ENCODE data around the gene LRRC7.
"Not testable (repeated sequence)": the region's sequence is repeated elsewhere in the genome, so short reads cannot be mapped to it uniquely, and the experiment has no call there.

Gene LRRC7

DNA sequence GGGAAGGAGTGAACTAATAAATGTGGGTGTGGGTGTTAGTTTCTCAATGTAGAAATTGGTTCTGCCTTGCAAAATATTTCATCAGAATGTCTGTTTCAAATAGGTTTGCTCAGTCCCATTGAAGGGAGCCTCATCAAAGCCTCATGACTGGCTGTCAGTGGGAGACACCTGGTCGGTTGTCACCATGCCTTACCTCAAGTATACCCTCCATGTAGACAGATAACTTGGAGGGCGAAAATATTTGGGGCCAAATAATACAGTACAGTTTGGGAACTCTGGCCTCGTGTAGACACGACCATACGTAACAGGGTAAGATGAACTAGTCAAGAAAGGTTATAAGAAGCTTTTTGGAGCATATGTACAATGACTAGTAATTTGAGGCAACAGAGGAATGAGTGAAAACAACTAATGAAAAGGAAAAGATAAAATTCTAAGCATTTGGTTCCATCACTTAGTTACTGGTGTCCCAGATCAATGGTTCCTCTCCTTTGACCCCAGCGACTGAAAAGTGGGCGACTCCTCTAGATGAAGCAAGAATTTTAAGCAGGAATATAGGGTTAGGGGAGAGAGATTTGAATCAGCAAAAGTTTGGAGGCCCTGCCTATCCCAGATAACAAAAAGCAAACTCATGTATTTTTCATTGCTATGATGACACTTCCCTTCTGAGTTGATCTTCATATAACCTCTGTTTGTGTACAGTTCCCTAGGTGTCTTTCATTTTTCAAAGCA is 473.8 kb downstream of the LRRC7 start:
- no peak for DNase-seq (ENCODE audit: low read depth in 2 of 2)

DNA sequence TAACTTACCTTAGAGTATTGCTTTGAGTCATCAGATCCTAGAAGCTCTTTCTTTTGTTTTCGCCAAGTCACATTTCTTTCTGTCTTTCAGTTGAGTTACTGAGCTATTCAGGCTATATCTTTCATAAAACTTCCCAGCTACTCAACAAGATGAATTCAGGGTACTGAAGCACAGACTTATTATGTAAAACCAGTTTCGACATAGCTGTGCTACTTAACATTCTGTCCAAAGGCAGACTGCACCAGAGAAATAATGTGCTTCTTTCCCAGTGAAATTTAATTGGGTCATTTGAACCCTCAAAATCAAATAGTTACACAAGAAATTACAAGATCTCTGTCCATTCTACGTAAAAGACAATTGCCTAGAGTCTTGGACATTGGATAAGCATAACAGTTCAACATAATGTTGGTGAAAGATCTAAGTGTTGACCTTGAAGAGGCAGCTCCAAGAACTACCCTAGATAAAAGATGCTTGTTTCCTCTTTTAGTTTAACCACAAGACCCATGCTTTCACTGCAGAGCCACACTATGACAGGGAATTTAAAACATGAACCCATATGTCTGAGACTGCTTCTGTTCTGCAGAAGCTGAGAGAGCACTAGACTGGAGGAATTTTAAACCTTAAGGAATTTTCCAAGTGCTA is 474.5 kb downstream of the LRRC7 start:
- no peak for DNase-seq (ENCODE audit: low read depth in 2 of 2)

DNA sequence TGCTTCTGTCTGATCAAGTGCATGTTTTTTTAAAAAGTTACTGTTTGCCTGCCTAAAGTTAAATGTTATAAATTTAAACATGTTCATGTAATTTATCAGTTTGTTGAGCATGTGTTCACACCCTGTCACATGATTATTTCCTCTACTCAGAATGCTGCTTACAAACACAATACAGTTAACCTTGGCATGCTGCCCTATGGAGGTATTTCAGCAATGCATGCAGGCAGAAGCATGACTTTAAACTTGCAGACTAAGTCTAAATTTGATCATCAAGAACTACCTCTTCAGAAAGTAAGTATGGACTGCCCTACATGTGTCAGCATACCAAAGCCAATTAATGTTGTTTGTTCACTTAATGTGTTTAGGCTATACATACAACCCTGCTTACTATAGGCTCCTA is 476.1 kb downstream of the LRRC7 start:
- no peak for DNase-seq (ENCODE audit: low read depth in 2 of 2)

DNA sequence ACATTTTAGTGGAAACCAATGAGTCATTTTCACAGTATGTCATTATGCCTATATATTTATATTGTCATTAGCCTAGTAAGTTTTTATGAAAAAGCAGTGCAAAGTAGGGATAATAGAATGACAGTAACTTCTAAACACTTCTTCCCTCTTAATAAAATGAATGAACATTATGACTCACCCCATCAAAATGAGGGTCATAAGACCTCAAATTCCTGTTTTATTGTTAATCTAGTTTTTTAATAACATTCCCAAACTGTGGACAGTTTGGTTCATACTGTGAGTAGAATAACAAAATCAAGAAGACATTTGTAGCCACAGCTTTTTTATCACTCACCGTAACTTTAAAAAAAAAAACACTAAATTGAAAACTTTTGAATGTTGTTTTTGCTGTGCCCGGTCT is 477.1 kb downstream of the LRRC7 start:
- no peak for DNase-seq (ENCODE audit: low read depth in 2 of 2)

DNA sequence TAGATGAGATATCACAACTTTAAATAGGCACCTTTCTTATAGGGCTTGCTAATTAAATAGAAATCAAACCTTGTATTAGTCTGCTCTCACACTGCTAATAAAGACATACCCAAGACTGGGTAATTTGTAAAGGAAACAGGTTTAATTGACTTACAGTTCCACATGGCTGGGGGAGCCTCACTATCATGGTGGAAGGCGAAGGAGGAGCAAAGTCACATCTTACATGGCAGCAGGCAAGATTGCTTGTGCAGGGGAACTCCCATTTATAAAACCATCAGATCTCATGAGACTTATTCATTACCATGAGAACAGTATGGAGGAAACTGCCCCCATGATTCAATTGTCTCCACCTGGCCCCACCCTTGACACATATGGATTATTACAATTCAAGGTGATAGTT is 477.9 kb downstream of the LRRC7 start:
- not testable (repeated sequence) for DNase-seq (ENCODE audit: low read depth in 2 of 2)

DNA sequence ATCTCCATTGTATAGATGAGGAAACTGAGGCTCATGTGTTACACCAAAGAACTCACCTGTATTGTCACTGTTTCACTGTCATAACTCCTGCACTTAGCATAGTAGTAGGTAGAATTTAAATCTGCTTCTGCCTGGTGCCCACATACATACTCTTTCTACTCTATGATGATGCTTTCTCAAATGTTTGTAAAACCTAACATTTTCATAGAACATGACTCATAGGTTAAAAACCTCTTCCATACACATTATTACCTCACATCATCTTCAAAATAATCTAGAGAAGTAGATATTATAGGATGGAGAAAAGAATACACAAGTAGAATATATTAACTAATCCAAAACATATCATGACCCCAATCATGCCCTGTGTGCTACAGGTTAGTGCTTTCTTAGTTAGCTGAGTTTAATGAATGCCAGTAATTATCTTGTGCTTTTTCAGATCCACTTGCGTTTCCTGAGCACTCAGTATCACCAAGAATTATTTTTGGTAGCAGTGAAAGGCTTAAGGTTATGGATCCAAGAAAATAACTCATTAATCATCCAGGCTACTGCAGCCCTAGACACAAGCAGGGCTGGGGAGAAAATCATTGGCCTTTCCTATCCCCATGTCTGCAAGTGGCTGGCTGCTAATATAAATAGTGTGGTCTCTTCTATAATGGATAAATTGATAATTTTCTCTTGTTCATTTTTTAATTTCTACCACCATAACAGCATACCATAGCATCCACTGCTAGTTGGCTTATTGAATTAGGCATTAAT is 480.8 kb downstream of the LRRC7 start:
- no peak for DNase-seq (ENCODE audit: low read depth in 2 of 2)

DNA sequence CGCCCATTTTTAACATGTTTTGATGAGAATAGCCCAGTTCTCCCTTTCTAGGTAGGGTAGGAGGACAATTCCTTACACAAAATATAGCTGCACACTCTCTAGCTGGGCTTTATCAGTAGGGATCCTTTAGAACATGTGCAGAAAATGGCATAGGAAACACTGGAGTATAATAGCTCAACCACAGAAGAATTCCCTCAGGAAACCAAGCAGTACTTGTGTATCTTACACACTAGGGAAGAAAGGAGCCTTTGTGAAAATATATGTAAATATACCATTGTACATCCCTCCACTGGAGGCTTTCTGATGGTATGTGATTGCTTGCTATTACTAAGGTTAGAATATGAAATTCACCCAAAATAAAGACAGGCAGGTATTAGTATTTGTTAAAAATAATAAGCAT is 484.2 kb downstream of the LRRC7 start:
- no peak for DNase-seq (ENCODE audit: low read depth in 2 of 2)

DNA sequence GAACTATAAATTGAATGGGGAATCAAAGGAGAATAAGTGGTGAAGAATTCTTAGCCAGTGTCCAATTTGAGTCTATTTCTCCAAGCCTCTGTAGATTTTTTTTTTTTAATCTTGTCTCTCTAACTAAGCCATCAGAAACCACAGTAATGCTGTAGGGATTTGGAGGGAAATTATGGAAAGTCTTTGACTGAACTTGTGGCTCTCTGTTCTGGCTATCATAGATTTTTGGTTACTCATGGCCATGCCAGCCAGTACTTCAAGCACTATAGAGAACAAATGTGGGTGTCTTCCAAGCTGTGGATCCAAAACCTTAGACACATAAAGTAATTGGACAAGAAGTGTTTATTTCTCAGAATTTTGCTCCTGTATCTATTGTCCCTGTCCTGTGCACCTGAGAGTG is 489.8 kb downstream of the LRRC7 start:
- no peak for DNase-seq (ENCODE audit: low read depth in 2 of 2)

DNA sequence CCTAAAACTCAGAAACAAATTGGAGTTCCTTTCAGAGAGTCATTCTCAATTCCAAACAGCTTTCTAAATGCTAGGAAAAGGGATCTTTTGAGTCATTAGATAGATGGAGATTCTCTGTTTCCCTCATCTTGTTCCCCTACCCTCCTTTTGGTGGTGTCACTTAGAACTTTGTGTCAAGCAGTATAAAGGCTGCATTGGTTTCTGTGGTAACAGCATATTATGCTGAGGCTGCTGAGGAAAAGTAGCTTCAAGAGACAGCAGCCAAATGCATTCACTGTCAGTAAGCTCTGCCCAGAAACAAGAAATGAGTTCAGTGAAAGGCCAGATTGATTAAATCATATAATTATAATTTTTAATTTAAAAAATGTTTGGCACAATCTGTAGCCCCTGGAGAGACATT is 493.5 kb downstream of the LRRC7 start:
- DNase-seq (ENCODE audit: low read depth in 2 of 2): no peak

DNA sequence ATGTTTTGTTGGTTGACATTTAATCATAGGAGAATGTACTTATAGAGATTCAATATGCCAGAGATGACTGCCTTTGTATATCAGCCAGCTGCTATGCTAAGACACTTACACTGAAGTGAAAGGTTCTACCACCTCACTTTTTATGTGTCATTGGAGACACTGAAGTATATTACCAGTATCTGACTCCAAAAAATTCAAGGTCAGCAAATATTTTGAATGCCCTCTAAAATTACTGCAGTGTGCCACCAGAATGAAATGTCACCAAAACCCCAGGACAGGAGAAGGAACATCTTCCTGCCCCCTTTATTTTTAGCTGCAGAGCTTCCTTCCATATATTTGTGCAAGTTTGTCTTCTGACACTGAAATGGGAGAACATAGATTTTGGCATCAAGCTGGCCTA is 496.1 kb downstream of the LRRC7 start:
- DNase-seq (ENCODE audit: low read depth in 2 of 2): no peak

DNA sequence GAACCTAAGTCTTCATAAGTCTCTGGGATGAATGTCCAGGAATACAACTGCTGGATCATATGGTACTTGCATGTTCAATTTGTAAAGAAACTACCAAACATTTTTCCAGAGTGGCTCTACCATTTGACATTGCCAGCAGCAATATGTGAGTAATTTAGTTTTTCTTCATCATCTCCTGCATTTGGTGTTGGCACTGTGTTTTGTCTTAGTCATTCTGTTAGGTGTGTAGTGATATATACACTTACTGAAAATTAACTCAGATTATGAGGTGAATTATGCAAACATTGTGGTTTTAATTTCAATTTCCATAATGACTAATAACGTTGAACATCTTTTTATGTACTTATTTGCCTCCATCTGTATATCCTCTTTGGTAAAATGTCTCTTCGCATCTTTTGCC is 499.0 kb downstream of the LRRC7 start:
- no peak for DNase-seq (ENCODE audit: low read depth in 2 of 2)

DNA sequence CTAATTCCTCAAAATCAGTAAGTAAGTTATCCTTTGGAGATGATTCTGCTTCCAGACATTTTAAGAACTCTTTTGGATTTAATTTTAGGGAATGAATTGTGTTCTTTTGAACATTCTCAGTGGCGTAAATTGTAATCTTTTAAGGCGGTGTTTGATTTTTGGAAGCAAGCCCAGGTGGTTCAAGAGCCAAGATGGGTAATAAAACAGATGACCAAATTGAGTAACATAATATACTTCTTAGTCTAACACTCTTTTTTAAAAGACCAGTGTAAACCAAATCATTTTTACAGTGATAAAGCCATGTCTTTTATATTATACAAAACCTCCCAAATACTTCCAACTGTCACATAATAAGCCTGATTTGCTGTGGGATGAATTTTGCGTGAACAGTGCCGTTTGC is 503.9 kb downstream of the LRRC7 start:
- DNase-seq (ENCODE audit: low read depth in 2 of 2): no peak

DNA sequence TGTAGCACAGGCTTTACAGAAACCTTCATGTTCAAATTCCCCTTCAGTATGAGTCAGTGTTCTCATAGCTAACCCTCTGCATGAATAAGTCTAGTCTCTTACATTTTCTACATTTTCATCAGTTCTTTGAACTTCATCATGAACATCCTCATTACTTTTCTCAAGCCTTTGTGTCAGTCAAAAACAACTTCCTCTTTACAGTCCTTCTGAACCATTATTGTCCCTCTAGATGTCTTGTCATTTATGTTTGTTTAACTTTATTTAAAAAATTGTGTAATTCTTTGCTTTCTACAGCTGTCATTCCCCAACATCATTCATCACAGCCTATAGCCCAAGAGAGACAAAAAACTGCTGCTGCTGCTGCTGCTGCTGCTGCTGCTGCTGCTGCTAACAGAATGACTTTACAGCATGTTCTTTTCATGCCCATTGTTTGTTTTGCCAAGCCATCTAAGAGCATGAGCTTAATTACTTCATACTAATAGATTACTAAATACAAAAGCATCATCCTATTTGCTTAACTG is 504.6 kb downstream of the LRRC7 start:
- no peak for DNase-seq (ENCODE audit: low read depth in 2 of 2)

DNA sequence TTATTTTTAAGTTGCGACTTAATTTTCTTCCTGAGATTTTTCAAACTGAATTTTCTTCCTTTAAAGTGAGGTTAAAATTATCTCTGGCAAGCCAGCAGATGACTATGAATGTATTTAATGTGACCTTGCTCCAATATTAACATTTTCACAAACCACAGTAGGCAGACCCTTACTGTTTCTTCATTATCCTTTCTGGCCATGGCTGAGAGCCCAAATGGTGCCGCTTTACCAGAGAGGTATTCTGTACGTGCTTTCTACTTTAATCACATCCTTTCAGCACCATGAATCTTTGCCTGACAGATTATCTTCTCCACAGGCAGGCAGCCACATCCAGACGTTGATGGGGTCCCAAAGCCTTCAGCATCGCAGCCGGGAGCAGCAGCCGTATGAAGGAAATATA is 508.0 kb downstream of the LRRC7 start:
- no peak for DNase-seq (ENCODE audit: low read depth in 2 of 2)

DNA sequence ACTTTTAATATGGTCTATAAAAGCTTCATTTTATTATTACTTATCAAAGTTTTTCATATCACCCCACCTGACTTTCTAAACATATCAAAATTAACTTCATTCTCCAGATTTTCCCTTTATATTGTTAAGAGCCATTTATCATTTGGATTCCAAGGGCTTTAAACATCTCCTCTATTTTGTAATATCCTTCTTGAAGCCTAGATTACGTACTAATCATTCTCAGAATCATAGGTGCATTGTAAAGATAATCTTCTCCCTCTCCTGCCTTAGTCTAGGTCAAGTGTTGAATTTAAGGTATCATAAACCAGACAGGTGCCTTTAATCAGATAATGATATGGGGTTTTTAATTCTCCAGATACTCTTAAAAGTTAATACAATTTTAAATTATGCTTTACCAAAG is 509.3 kb downstream of the LRRC7 start:
- DNase-seq (ENCODE audit: low read depth in 2 of 2): no peak

DNA sequence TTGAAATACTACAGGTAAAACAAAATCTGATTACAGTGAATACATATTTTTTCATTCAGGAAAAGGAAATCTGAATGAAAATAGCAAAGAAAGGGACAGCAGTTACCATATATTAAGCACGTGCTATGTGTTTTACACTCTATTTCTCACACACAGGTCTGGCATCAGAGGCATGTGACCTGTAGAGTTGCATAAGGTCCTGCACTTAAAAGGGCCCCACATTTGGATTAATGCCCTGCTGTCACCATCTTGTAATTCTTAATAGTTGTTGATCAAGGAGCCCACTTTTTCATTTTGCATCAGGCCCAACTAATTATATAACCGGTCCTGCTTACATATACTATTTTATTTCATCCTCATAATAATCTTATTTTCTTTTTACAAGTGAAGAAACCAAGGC is 511.8 kb downstream of the LRRC7 start:
- no peak for DNase-seq (ENCODE audit: low read depth in 2 of 2)

DNA sequence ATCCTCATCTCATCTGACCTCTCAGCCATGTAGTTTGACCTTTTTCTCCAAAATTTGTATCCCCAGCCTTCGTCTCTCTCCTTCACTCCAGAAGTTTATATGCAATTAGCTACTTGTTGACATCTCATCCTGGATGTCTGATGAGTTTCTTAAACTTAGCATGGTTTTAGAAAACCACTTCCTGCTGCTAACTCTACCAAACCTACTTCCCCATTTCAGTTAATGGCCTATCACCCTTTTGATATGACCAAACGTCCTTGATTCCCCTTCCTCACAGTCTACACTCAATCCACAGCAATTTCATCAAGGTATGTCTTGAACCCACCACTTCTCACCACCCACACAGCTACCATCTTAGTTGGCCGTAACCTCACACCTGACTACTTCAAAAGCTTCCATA is 515.8 kb downstream of the LRRC7 start:
- no peak for DNase-seq (ENCODE audit: low read depth in 2 of 2)

DNA sequence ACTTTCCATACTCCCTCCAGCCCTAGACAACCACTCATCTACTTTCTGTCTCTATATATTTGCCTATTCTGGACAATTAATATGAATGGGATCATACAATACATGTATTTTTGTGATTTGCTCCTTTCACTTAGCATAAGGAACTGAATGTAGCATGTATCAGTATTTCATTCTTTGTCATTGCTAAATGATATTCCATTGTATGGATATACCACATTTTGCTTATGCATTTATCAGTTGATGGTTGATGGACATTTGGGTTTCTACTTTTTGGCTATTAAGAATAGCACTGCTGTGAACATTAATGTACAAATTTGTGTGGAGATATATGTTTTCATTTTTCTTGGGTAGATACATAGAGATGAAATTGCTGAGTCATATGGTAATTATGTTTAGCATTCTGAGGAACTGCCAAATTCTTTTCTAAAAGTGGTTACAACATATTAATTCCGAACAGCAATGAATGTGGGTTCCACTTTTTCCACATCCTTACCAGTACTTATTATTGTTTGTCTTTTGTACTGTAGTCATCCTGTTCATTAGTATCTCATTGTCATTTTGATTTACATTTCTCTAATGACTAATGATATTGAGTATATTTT is 516.7 kb downstream of the LRRC7 start:
- no peak for DNase-seq (ENCODE audit: low read depth in 2 of 2)

DNA sequence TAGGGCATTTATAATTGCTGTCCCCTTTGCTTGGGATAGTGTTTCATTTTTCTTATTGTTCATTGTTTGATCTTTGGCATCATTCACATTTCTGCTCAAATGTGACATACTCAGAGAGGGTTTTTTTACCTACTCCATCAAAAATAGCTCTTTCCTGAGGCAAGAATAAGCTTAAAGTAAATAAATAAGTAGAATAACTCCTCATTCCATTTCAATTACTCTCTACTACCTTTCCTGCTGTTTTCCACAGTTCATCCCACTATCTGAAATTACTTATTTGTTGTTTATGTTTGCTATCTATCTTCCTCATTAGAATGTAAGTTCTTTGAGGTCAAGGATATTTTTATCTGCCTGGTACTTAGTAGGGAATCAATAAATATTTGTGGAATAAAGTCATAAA is 517.8 kb downstream of the LRRC7 start:
- DNase-seq (ENCODE audit: low read depth in 2 of 2): no peak

DNA sequence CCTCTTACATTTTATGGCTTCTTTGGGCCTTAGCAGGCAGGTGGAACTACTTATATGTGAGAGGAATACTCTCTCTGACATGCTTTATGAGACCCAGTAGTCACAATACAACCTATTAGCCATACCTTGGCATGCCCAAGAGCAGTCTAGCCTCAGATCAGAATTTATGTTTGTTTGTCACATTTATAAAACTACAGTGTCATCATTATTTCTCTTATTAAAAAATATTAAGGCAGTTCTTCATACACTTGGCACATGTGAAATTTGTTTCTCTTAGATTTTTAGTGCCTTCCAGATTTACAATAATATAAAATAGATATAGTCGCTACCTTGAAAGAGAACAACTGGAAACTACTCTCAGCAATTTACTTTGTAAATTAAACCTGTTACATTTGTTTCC is 519.2 kb downstream of the LRRC7 start:
- no peak for DNase-seq (ENCODE audit: low read depth in 2 of 2)

DNA sequence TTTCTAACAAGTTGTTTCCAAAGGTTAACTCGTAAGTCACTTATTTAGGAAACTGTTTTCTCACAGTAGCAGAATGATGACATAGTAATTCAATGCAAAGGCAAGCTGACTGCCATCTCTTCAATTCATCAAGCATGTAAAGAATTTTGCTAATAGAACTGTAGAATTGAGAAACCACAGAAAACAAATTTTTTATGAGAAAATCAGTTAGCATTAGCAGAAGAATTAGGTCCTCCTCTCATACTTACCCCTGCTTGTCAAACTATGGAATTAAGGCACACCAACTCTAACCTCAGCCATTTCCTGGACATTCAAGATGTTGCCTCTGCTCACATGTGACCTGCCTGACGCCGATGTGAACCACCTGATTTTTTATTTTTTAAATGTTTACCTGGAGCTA is 522.4 kb downstream of the LRRC7 start:
- DNase-seq (ENCODE audit: low read depth in 2 of 2): no peak

DNA sequence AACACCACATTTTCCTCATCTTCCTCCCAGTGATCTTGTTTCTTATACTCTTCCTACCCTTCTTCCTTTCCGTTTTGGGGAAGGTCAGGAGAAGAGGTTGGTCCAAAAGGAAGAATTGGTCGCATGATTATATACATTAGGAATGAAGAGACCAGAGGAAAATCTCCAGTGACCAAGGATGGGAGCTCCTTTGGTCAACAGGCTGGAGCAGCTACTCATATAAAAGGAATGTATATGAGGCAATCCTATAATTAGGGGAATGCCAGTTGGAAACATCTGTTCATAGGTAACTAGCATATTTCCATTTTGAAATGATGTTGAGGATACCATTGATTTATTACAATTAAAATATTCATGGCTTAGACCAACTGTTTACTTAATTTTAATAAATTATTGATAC is 523.2 kb downstream of the LRRC7 start:
- no peak for DNase-seq (ENCODE audit: low read depth in 2 of 2)

DNA sequence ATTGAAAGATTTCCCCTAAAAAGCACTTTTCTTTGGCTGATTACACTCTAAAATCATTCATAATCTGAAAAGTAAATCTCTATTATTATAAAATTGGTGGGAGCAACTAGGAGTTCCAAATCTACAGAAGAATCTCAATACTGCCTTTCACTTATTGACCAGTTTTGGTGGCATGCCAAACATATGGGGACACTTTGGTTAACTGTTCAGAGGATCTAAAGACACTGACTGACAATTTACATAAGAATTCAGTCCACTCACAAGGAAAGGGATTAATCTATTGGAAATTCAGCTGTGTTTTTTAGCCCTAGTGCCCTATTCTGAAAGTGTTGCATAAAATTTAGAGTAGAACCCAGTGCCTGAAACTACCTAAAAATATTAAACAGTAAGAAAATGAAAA is 524.1 kb downstream of the LRRC7 start:
- no peak for DNase-seq (ENCODE audit: low read depth in 2 of 2)
